DMS153 treated with DMSO at 0.1 percent for 48 hours (cell line): Measurements from ENCODE around the gene SGIP1.
"Not testable (repeated sequence)": the region's sequence is repeated elsewhere in the genome, so short reads cannot be mapped to it uniquely, and the experiment has no call there.

Source experiments
- DNase-seq: peaks from one replicate; lab custom pipeline; 2025; ENCODE audit not compliant: unreplicated experiment; lab: John Stamatoyannopoulos, UW

SGIP1 gene

GRCh38 chr1:66725885-66726665 lies 192.1 kb downstream of the SGIP1 start:
- DNase-seq, result peak; percentile 59

- no peak for DNase-seq
Observed at GRCh38 chr1:66728021-66728420, 194.1 kb downstream of the SGIP1 start.

- DNase-seq, result not testable (repeated sequence)
Observed at GRCh38 chr1:66728716-66729115, 194.8 kb downstream of the SGIP1 start.

GRCh38 chr1:66729119-66729518 lies 195.2 kb downstream of the SGIP1 start:
- no peak for DNase-seq

GRCh38 chr1:66729523-66729922 lies 195.6 kb downstream of the SGIP1 start:
- no peak for DNase-seq

- no peak for DNase-seq
Observed at GRCh38 chr1:66730462-66730861, 196.5 kb downstream of the SGIP1 start.

GRCh38 chr1:66731170-66731865 lies 197.4 kb downstream of the SGIP1 start:
- DNase-seq, result no peak

- DNase-seq, result no peak
Observed at GRCh38 chr1:66732407-66733166, 198.6 kb downstream of the SGIP1 start.

GRCh38 chr1:66733348-66734017 lies 199.5 kb downstream of the SGIP1 start:
- no peak for DNase-seq

GRCh38 chr1:66734531-66734930 lies 200.6 kb downstream of the SGIP1 start:
- not testable (repeated sequence) for DNase-seq

GRCh38 chr1:66737836-66738235 lies 203.9 kb downstream of the SGIP1 start:
- DNase-seq, result no peak

GRCh38 chr1:66739401-66740157 lies 205.6 kb downstream of the SGIP1 start:
- no peak for DNase-seq

- no peak for DNase-seq
Observed at GRCh38 chr1:66745451-66745850, 211.5 kb downstream of the SGIP1 start.

- no peak for DNase-seq
Observed at GRCh38 chr1:66747501-66747900, 213.5 kb downstream of the SGIP1 start.

GRCh38 chr1:66750577-66750976 lies 216.6 kb downstream of the SGIP1 start:
- no peak for DNase-seq

- DNase-seq, result no peak
Observed at GRCh38 chr1:66751160-66751559, 217.2 kb downstream of the SGIP1 start.

- DNase-seq, result no peak
Observed at GRCh38 chr1:66752000-66752592, 218.1 kb downstream of the SGIP1 start, which contains the start of gene DYNLT5. Gene DYNLT5 (plus strand): TSS chr1:66752459. CDS start chr1:66754659, 2,200 bp downstream.

GRCh38 chr1:66752671-66753371 lies 218.9 kb downstream of the SGIP1 start:
- DNase-seq, result no peak

- DNase-seq, result no peak
Observed at GRCh38 chr1:66757722-66758240, 223.8 kb downstream of the SGIP1 start.
